ENCODE data around the gene CKS1B.

Gene CKS1B

DNA sequence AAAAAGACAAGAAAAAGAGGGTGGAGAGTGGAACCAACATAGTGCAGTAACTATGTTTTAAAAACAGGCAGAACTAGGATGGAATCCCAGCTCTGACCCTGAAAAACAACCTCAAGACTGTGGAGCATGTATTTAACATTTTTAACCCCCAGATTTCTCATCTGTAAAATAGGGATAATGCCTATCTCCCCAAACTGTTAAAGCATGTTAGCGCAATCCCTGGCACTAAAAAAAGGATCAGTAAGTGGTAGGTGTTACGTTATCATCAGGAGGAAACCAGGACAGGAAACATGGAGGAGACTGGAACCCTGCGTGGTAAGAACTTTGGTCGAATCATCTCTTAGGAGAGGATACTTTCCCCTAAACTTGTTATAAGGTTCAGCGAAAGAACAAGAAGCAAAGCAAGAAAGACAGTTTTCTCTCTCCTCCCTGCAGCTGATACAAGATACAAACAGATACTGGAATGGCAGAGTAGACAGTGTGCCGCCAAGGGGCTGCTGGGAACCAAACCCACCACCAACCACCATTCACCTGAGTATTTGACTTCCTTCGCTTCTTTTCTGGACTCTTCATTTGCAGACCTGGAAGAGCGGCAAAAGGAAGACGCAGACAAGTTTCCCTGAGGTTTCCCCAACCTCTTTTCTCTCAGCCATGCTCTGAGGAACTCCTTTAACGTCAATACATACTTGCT is 13.9 kb upstream of the CKS1B start:
- peak overlapping the region; percentile 78 for H3K4me3 ChIP-seq
- TF ChIP-seq, protein P1, sequence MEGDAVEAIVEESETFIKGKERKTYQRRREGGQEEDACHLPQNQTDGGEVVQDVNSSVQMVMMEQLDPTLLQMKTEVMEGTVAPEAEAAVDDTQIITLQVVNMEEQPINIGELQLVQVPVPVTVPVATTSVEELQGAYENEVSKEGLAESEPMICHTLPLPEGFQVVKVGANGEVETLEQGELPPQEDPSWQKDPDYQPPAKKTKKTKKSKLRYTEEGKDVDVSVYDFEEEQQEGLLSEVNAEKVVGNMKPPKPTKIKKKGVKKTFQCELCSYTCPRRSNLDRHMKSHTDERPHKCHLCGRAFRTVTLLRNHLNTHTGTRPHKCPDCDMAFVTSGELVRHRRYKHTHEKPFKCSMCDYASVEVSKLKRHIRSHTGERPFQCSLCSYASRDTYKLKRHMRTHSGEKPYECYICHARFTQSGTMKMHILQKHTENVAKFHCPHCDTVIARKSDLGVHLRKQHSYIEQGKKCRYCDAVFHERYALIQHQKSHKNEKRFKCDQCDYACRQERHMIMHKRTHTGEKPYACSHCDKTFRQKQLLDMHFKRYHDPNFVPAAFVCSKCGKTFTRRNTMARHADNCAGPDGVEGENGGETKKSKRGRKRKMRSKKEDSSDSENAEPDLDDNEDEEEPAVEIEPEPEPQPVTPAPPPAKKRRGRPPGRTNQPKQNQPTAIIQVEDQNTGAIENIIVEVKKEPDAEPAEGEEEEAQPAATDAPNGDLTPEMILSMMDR (IDR thresholded peaks at IDR 0.05), result no peak
- peak overlapping the region; percentile 97 for H3K27ac ChIP-seq
- no peak for DNase-seq (ENCODE audit: low spot score)

DNA sequence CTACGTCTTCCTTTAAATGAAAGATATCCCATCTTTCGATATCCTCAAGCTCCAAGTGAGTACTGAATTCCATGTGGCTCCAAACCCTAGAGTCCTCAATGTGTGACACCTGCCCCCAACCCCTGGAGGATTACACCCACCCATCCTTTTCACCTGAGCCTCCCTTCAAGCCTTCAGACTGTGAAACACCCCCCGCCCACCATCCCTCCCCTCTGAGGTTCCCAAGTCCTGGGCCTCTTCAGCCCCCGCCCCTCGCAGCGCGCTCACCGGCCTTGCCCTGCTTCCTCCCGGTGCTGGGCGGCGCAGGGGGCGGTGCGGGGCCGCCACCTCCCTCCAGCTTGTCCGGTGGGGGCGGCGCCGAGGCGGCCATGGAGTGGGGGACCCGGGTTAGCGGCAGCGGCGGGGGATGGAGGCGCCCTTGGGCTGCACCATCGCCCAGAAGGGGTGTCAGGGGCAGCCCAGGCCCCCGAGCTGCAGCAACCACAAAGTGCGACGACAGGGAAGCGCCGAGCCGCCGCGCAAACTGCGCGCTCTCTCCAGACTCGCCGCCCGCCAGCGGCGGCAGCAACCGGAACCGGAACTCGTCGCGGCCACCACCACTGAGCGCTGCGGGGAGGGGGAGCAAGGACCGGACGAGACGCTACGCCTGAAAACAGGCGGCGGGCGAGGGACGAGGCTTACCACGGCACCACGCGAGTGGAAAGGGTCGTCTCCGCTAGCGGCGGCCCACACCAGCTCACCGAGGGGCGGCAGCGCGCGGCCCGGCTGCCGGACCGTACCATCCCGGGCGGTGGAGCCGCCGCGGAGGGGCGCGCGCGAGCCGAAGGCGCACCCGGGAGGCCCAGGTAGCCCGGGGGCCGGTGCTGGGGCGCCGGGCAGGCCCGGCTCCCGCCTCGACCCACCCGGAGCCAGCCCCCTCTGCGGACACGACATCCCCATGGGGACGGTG is 13.0 kb upstream of the CKS1B start, which contains the start of gene PYGO2:
TSS of gene PYGO2 (minus strand) at position 576 of the 949 bp plus-strand sequence. CDS start at position 370, 206 bp downstream.
- peak; percentile 90 for DNase-seq (ENCODE audit: low spot score)
- TF ChIP-seq, protein P1 (IDR thresholded peaks at IDR 0.05), result peak; percentile 35
- Histone ChIP-seq H3K4me3 (peak within 1 kb of the TSS; percentile 78), H3K27ac (peak within 1 kb of the TSS; percentile 97)

DNA sequence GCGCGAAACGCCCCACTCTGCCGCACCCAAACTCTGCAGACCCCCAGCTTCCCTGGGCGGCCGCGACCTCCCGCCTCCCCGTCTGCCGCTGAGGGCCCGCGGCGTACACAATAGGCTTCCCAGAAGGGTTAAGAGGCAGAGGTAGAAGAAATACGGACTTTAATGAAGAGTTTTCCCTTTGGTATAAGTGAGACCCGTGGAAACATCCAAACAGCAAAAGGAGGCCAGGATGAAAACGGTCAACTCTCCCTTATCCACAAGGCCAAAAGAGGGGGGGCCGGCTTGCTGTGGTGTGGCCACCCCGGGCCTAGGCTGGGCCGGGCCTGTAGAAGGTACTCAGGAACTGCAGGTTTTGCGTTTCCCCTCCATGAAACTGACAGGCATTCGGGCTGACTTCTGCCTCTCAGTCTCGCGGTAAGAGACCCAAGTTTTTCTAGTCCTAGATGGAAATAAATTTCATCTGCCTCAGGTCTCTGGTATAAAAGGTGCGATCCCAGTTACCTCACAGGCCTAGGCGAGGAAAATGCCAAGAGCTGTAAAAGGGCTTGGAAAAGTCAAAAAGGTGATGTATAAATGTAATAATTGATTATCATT is 12.2 kb upstream of the CKS1B start:
- DNase-seq (ENCODE audit: low spot score), result no peak
- Histone ChIP-seq H3K27ac (peak overlapping the region; percentile 97), H3K4me3 (peak overlapping the region; percentile 78)
- TF ChIP-seq, protein P1 (IDR thresholded peaks at IDR 0.05), result no peak

DNA sequence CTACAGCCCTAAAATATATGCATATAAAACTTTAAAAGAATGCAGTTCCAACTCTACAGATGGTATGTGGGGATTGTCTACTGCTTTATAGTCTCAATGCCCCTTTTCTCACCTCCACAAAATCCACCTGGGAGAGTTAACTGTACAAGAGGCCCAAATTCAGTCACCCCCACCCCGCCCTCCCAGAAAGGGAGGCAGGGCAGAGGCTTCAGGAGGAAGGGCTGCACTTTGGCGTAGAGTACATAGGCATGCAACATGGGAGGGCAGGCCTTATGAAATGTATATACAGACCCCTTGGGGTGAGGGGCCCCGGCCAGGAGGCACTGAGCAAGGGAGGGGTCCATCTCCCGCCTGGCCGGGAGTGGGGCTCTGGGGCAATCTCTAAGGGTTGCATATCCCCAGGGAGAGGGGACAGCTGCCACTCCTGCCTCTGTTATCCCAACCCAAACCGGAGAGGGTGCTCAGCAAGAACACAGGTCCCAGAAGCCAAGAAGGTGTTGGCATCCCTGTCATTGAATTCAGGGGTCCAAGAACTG is 11.6 kb upstream of the CKS1B start:
- TF ChIP-seq, protein P1 (IDR thresholded peaks at IDR 0.05), result no peak
- DNase-seq (ENCODE audit: low spot score), result no peak
- Histone ChIP-seq H3K27ac (peak overlapping the region; percentile 97), H3K4me3 (peak overlapping the region; percentile 78)

DNA sequence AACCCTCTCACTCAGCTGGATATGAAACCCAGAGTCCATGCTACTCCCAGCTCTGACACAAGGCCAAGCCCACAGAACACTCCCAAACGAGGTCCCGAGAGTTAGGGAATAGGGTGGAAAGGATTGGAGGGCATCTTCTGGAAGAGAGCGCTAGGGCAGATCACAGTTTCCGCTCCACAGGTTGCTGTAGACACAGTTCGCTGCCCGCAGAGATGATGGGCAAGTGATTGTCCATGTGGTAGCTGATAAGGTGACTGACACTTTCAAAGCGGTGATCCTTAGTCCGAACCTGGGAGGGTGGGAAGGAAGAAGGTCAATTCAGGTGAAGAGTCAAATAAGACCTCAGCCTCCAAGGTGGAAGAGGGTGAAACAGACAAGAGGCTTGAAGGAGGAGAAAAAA is 10.8 kb upstream of the CKS1B start:
- TF ChIP-seq, protein P1 (IDR thresholded peaks at IDR 0.05), result no peak
- DNase-seq (ENCODE audit: low spot score), result no peak
- Histone ChIP-seq H3K27ac (peak overlapping the region in 1 of 2 donors; percentile 97), H3K4me3 (no peak overlapping the region)

DNA sequence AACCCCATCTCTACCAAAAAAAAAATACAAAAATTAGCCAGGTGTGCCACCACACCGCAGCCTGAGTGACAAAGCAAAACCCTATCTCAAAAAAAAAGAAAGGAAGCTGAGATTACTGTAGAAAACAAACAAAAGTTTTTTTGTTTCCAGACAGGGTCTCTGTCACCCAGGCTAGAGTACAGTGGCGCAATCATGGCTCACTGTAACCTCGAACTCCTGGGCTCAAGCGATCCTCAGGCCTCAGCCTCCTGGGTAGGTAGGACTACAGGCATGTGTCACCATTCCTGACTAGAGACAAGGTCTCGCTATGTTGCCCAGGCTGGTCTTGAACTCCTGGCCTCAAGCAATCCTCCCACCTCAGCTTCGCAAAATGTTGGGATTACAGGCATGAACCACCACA is 10.1 kb upstream of the CKS1B start:
- TF ChIP-seq, protein P1 (IDR thresholded peaks at IDR 0.05), result no peak
- DNase-seq (ENCODE audit: low spot score), result no peak
- Histone ChIP-seq H3K4me3 (no peak overlapping the region), H3K27ac (no peak overlapping the region)

Data from coronary artery (tissue), 2 donors.